Measurements from ENCODE around the gene SPACA7.

The SPACA7 gene, protein sequence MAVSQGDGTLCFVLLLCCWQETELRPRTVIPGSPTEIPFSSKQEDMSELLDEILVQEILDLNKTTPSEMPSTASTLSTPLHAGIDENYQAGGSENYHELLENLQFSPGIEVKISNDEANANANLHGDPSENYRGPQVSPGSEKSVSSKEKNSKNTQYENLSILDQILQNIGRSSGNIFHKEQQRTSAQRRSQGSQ

DNA sequence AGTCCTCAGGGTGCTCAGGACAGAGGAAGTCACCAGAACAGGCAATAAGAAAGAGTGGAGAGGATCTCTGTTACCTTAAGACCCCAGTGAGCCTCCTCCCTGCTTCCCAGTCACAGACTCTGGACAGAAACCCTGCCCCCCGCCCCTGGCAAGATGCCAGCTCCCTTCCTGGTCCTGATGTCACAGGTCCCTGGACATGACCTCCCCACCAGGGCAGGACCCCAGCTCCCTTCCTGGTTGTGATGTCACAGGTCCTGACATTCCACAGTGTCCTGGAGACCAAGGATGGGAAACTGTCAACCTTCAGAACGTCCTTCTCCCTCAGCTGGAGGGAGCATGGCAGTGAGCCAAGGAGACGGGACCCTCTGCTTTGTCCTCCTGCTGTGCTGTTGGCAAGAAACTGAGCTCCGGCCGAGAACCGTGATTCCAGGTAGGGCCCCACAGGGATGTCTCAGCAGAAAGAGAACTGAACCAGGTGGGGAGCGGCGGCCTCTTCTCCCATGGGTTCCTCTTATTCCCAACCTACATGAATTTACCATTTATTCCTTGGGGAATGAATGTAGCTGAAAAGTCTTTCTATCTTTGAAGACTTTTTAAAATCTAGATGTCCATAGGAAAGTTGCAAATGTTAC lies at the start of gene SPACA7:
Gene SPACA7 (plus strand): TSS at position 306 of the 632 bp plus-strand sequence. CDS start 31 bp downstream, at position 337.
- no peak within 1 kb of the TSS for H2AFZ ChIP-seq (ENCODE audit: low read length)
- no peak for TF ChIP-seq EZH2phosphoT487 (IDR thresholded peaks at IDR 0.05; ENCODE audit: borderline replicate concordance)
- TF ChIP-seq, protein P1, sequence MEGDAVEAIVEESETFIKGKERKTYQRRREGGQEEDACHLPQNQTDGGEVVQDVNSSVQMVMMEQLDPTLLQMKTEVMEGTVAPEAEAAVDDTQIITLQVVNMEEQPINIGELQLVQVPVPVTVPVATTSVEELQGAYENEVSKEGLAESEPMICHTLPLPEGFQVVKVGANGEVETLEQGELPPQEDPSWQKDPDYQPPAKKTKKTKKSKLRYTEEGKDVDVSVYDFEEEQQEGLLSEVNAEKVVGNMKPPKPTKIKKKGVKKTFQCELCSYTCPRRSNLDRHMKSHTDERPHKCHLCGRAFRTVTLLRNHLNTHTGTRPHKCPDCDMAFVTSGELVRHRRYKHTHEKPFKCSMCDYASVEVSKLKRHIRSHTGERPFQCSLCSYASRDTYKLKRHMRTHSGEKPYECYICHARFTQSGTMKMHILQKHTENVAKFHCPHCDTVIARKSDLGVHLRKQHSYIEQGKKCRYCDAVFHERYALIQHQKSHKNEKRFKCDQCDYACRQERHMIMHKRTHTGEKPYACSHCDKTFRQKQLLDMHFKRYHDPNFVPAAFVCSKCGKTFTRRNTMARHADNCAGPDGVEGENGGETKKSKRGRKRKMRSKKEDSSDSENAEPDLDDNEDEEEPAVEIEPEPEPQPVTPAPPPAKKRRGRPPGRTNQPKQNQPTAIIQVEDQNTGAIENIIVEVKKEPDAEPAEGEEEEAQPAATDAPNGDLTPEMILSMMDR (conservative IDR thresholded peaks at IDR 0.05; ENCODE audit: low read length): no peak
- no peaks in the 10 kb centered on the region for H3K27me3 ChIP-seq (ENCODE audit: insufficient read depth, low read length, poor library complexity, severe bottlenecking)
- no peak within 1 kb of the TSS for H3K4me2 ChIP-seq (ENCODE audit: low read depth, low read length, poor library complexity, severe bottlenecking)
- no peaks in the 10 kb centered on the region for H3K79me2 ChIP-seq (ENCODE audit: insufficient read depth, low read length)
- H3K9me3 ChIP-seq (ENCODE audit: insufficient read depth, low read depth, low read length): peaks cover 7% of the 10 kb centered on the region; the same call in 1 of the 2 replicates
- no peaks in the 10 kb centered on the region for H3K4me1 ChIP-seq (ENCODE audit: insufficient read depth, low read length, poor library complexity, severe bottlenecking)
- H3K9me2 ChIP-seq (replicated peaks; ENCODE audit: low read depth, low read length): no peaks in the 10 kb centered on the region
- no peaks in the 10 kb centered on the region for H3K36me3 ChIP-seq (ENCODE audit: insufficient read depth, low read length)
- no peak within 1 kb of the TSS for H3K4me3 ChIP-seq (ENCODE audit: low read length, poor library complexity, severe bottlenecking)
- H3F3A ChIP-seq (ENCODE audit: low read depth): no peaks in the 10 kb centered on the region
- H3K9ac ChIP-seq (ENCODE audit: low read depth, low read length, poor library complexity, severe bottlenecking): no peak within 1 kb of the TSS
- H4K20me1 ChIP-seq (ENCODE audit: insufficient read depth, low read length, poor library complexity, severe bottlenecking): no peaks in the 10 kb centered on the region

DNA sequence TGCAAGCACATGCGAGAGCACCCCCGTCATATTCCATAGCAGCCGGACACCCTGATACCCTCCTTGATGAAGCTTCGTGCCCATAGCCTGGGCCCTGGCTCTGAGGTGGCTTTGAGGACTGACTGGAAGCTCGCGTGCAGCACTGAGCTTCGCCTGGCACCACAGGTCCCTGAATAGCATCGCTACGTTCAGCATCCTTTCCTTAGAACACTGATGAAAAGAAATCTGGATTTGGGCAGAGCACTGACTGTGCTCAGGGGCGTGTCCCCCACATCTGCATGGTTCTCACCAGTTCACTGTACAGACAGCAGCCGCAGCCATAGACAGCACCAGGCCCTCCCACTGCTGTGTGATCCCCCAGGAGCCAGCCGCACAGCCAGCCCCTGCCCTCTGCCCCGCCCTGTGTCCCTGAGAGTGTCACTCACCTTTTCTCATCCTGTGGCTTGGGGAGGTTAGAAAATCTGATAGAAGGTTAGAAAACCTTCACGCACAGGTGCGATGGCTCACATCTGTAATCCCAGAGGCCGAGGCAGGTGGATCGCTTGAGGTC lies 49.3 kb upstream of the SPACA7 start:
- no peaks in the 10 kb centered on the region for H3K79me2 ChIP-seq (ENCODE audit: insufficient read depth, low read length)
- no peaks in the 10 kb centered on the region for H3F3A ChIP-seq (ENCODE audit: low read depth)
- no peaks in the 10 kb centered on the region for H3K27me3 ChIP-seq (ENCODE audit: insufficient read depth, low read length, poor library complexity, severe bottlenecking)
- H3K4me2 ChIP-seq (ENCODE audit: low read depth, low read length, poor library complexity, severe bottlenecking): no peak overlapping the region
- no peak overlapping the region for H3K9ac ChIP-seq (ENCODE audit: low read depth, low read length, poor library complexity, severe bottlenecking)
- H4K20me1 ChIP-seq (ENCODE audit: insufficient read depth, low read length, poor library complexity, severe bottlenecking): no peaks in the 10 kb centered on the region
- H3K4me3 ChIP-seq (ENCODE audit: low read length, poor library complexity, severe bottlenecking): no peak overlapping the region
- no peak overlapping the region for H2AFZ ChIP-seq (ENCODE audit: low read length)
- no peaks in the 10 kb centered on the region for H3K4me1 ChIP-seq (ENCODE audit: insufficient read depth, low read length, poor library complexity, severe bottlenecking)
- no peaks in the 10 kb centered on the region for H3K9me2 ChIP-seq (replicated peaks; ENCODE audit: low read depth, low read length)
- no peaks in the 10 kb centered on the region for H3K36me3 ChIP-seq (ENCODE audit: insufficient read depth, low read length)
- TF ChIP-seq, protein P1 (conservative IDR thresholded peaks at IDR 0.05; ENCODE audit: low read length): no peak
- TF ChIP-seq EZH2phosphoT487 (IDR thresholded peaks at IDR 0.05; ENCODE audit: borderline replicate concordance): no peak
- no peaks in the 10 kb centered on the region; the same call in 1 of the 2 replicates for H3K9me3 ChIP-seq (ENCODE audit: insufficient read depth, low read depth, low read length)

DNA sequence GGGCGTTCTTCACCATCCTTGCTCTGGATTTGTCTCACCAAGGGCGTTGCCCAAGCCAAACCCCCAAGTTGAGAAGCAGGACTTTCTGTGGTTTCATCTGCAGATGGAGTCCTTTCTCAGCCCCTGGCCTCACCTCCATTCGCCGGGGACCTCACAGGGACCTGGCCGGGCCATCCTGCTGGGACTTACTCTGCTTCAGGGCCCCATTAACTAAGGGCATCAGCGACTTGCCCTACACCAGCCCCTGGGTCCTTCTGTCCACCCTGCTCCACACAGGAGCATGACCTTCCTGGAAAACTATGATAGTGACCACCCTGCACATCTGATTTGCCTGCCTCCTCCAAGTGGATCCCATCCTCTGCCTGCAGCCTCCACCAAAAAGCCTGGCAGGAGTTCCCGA lies 47.2 kb upstream of the SPACA7 start:
- no peaks in the 10 kb centered on the region for H3K27me3 ChIP-seq (ENCODE audit: insufficient read depth, low read length, poor library complexity, severe bottlenecking)
- no peaks in the 10 kb centered on the region for H3F3A ChIP-seq (ENCODE audit: low read depth)
- H3K9ac ChIP-seq (ENCODE audit: low read depth, low read length, poor library complexity, severe bottlenecking): no peak overlapping the region
- no peaks in the 10 kb centered on the region for H3K36me3 ChIP-seq (ENCODE audit: insufficient read depth, low read length)
- TF ChIP-seq EZH2phosphoT487 (IDR thresholded peaks at IDR 0.05; ENCODE audit: borderline replicate concordance): no peak
- TF ChIP-seq, protein P1 (conservative IDR thresholded peaks at IDR 0.05; ENCODE audit: low read length): no peak
- H2AFZ ChIP-seq (ENCODE audit: low read length): no peak overlapping the region
- no peaks in the 10 kb centered on the region for H4K20me1 ChIP-seq (ENCODE audit: insufficient read depth, low read length, poor library complexity, severe bottlenecking)
- H3K4me1 ChIP-seq (ENCODE audit: insufficient read depth, low read length, poor library complexity, severe bottlenecking): no peaks in the 10 kb centered on the region
- H3K79me2 ChIP-seq (ENCODE audit: insufficient read depth, low read length): no peaks in the 10 kb centered on the region
- H3K9me3 ChIP-seq (ENCODE audit: insufficient read depth, low read depth, low read length): peaks cover 8% of the 10 kb centered on the region; the same call in 1 of the 2 replicates
- no peaks in the 10 kb centered on the region for H3K9me2 ChIP-seq (replicated peaks; ENCODE audit: low read depth, low read length)
- H3K4me2 ChIP-seq (ENCODE audit: low read depth, low read length, poor library complexity, severe bottlenecking): no peak overlapping the region
- no peak overlapping the region for H3K4me3 ChIP-seq (ENCODE audit: low read length, poor library complexity, severe bottlenecking)
